ENCODE results near the gene ALG13. TPM values are rescaled to one million over a fixed set of nuclear protein-coding genes. Genes with fewer than 3 reads are reported as not detected.

ALG13 gene
- total and polyA plus RNA-seq, 2 experiments from 2014 or later, result 54.2 to 58.7 TPM

DNA sequence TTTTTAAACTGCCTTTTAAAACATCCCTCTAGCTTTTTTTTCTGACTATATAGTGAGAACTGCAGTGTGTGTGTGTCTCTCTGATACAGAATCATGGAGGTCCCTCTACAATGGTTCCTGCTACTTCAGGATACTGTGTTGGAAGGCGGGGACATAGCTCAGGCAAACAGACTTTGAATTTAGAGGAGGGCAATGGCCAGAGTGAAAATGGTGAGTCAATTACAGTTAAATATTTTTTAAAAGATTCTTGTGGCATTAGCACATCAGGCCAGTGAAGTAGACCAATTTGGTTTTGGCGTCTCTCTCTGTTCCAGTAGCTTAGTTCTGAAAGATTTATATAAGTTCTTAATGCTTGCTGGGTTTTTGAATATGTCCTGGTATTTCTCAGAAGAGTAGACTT, 47.1 kb downstream of the ALG13 start:
- Histone ChIP-seq H3K4me1 (ENCODE audit: insufficient read depth) (no peaks in the 10 kb centered on the region), H3K27me3 (ENCODE audit: insufficient read depth) (no peaks in the 10 kb centered on the region), H3K4me2 (no peak overlapping the region), H3K79me2 (replicated peaks; ENCODE audit: insufficient read depth) (no peaks in the 10 kb centered on the region), H3K36me3 (ENCODE audit: insufficient read depth) (peaks cover 19% of the 10 kb centered on the region), H3K4me3 (no peak overlapping the region), H3K27ac (ENCODE audit: low read depth) (no peak overlapping the region), H4K20me1 (replicated peaks; ENCODE audit: insufficient read depth) (no peaks in the 10 kb centered on the region), H3K9me2 (ENCODE audit: insufficient read depth) (no peaks in the 10 kb centered on the region), H2AFZ (no peak overlapping the region), H3F3A (replicated peaks; ENCODE audit: low read depth) (no peaks in the 10 kb centered on the region)
- TF ChIP-seq NANOG (IDR thresholded peaks at IDR 0.05; ENCODE audit: borderline replicate concordance), result no peak
- no peak for TF ChIP-seq ZNF114 (CRISPR knock-in tag; IDR thresholded peaks at IDR 0.05)
- no peak for TF ChIP-seq STAT1 (IDR thresholded peaks at IDR 0.05; ENCODE audit: unreplicated experiment)
- TF ChIP-seq, protein P1, sequence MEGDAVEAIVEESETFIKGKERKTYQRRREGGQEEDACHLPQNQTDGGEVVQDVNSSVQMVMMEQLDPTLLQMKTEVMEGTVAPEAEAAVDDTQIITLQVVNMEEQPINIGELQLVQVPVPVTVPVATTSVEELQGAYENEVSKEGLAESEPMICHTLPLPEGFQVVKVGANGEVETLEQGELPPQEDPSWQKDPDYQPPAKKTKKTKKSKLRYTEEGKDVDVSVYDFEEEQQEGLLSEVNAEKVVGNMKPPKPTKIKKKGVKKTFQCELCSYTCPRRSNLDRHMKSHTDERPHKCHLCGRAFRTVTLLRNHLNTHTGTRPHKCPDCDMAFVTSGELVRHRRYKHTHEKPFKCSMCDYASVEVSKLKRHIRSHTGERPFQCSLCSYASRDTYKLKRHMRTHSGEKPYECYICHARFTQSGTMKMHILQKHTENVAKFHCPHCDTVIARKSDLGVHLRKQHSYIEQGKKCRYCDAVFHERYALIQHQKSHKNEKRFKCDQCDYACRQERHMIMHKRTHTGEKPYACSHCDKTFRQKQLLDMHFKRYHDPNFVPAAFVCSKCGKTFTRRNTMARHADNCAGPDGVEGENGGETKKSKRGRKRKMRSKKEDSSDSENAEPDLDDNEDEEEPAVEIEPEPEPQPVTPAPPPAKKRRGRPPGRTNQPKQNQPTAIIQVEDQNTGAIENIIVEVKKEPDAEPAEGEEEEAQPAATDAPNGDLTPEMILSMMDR (conservative IDR thresholded peaks at IDR 0.05; ENCODE audit: low read depth in 2 of 2), result no peak
- TF ChIP-seq, protein P2, sequence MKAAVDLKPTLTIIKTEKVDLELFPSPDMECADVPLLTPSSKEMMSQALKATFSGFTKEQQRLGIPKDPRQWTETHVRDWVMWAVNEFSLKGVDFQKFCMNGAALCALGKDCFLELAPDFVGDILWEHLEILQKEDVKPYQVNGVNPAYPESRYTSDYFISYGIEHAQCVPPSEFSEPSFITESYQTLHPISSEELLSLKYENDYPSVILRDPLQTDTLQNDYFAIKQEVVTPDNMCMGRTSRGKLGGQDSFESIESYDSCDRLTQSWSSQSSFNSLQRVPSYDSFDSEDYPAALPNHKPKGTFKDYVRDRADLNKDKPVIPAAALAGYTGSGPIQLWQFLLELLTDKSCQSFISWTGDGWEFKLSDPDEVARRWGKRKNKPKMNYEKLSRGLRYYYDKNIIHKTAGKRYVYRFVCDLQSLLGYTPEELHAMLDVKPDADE (IDR thresholded peaks at IDR 0.05), result no peak
- TF ChIP-seq CREB1 (CRISPR knock-in tag; IDR thresholded peaks at IDR 0.05; ENCODE audit: low read depth), result no peak
- no peak for DNase-seq (ENCODE audit: low spot score)
- no peaks in the 10 kb centered on the region for H3K9me3 Mint-ChIP-seq
- peaks cover 33% of the 10 kb centered on the region for H3K36me3 Mint-ChIP-seq (ENCODE audit: low read depth)
- H3K27me3 Mint-ChIP-seq (ENCODE audit: insufficient read depth, low read depth, poor library complexity), result peaks cover 3% of the 10 kb centered on the region
- no peak for ATAC-seq
- H3K27ac Mint-ChIP-seq, result no peak overlapping the region
- H3K4me1 Mint-ChIP-seq, result no peaks in the 10 kb centered on the region
- no peak overlapping the region for H3K4me3 Mint-ChIP-seq

DNA sequence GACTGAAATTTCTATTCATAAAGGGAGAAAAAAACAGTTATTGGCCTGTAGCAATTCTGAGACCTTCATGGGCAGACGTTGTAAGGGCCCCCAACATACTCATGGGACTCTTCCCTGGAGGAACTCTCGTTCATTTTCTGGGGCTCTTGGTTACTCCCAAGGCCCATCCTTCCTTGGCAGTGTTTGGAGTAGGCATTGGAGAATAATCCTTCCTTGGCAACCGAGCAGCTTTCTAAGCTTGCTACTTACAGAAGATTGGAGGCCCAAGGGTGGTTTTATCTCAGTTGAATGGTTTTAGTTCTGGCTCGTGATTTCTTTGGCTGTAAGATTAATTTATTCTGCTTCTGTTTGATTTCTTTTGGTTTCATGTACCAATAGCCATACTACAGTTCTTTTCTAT, 50.4 kb downstream of the ALG13 start:
- no peaks in the 10 kb centered on the region for H3K27me3 ChIP-seq (ENCODE audit: insufficient read depth)
- H3F3A ChIP-seq (replicated peaks; ENCODE audit: low read depth), result no peaks in the 10 kb centered on the region
- Mint-ChIP-seq H3K4me3 (no peak overlapping the region), H3K9me3 (no peaks in the 10 kb centered on the region), H3K27ac (no peak overlapping the region), H3K36me3 (ENCODE audit: low read depth) (peaks cover 26% of the 10 kb centered on the region), H3K27me3 (ENCODE audit: insufficient read depth, low read depth, poor library complexity) (peaks cover 3% of the 10 kb centered on the region), H3K4me1 (no peaks in the 10 kb centered on the region)
- no peak overlapping the region for H3K4me2 ChIP-seq
- H3K27ac ChIP-seq (ENCODE audit: low read depth), result no peak overlapping the region
- H3K9me2 ChIP-seq (ENCODE audit: insufficient read depth), result no peaks in the 10 kb centered on the region
- peaks cover 14% of the 10 kb centered on the region for H3K36me3 ChIP-seq (ENCODE audit: insufficient read depth)
- DNase-seq (ENCODE audit: low spot score) (no peak), ATAC-seq (no peak)
- H3K4me1 ChIP-seq (ENCODE audit: insufficient read depth), result no peaks in the 10 kb centered on the region
- H4K20me1 ChIP-seq (replicated peaks; ENCODE audit: insufficient read depth), result no peaks in the 10 kb centered on the region
- no peak overlapping the region for H2AFZ ChIP-seq
- no peaks in the 10 kb centered on the region for H3K79me2 ChIP-seq (replicated peaks; ENCODE audit: insufficient read depth)
- H3K4me3 ChIP-seq, result no peak overlapping the region
- no peak for TF ChIP-seq NANOG (IDR thresholded peaks at IDR 0.05; ENCODE audit: borderline replicate concordance)
- TF ChIP-seq, protein P3, sequence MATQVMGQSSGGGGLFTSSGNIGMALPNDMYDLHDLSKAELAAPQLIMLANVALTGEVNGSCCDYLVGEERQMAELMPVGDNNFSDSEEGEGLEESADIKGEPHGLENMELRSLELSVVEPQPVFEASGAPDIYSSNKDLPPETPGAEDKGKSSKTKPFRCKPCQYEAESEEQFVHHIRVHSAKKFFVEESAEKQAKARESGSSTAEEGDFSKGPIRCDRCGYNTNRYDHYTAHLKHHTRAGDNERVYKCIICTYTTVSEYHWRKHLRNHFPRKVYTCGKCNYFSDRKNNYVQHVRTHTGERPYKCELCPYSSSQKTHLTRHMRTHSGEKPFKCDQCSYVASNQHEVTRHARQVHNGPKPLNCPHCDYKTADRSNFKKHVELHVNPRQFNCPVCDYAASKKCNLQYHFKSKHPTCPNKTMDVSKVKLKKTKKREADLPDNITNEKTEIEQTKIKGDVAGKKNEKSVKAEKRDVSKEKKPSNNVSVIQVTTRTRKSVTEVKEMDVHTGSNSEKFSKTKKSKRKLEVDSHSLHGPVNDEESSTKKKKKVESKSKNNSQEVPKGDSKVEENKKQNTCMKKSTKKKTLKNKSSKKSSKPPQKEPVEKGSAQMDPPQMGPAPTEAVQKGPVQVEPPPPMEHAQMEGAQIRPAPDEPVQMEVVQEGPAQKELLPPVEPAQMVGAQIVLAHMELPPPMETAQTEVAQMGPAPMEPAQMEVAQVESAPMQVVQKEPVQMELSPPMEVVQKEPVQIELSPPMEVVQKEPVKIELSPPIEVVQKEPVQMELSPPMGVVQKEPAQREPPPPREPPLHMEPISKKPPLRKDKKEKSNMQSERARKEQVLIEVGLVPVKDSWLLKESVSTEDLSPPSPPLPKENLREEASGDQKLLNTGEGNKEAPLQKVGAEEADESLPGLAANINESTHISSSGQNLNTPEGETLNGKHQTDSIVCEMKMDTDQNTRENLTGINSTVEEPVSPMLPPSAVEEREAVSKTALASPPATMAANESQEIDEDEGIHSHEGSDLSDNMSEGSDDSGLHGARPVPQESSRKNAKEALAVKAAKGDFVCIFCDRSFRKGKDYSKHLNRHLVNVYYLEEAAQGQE (IDR thresholded peaks at IDR 0.05; ENCODE audit: unreplicated experiment), result no peak

All from GM23338 (cell line).